C1 segment of cervical spinal cord (tissue), 14 donors: Measurements from ENCODE around the gene VCX3A.
"Not testable (repeated sequence)": the region's sequence is repeated elsewhere in the genome, so short reads cannot be mapped to it uniquely, and the experiment has no call there.

ENCODE experiments used
- DNase-seq, 14 donors: peaks; one replicate each; lab custom pipeline; 2025; lab: John Stamatoyannopoulos, UW

Gene VCX3A

GRCh38 chrX:6535018-6535417, at the start of gene VCX3A:
Gene VCX3A, minus strand, starts transcription at chrX:6535118. Its CDS starts 621 bp downstream, at chrX:6534497.
- DNase-seq = not testable (repeated sequence)

- DNase-seq = no peak
These were observed 39.8 kb upstream of the VCX3A start for GRCh38 chrX:6574762-6575161.

- no peak for DNase-seq
These were observed 33.1 kb upstream of the VCX3A start for GRCh38 chrX:6568031-6568430.

GRCh38 chrX:6558979-6559378, 24.1 kb upstream of the VCX3A start:
- no peak for DNase-seq

GRCh38 chrX:6557690-6558089, 22.8 kb upstream of the VCX3A start:
- no peak for DNase-seq

- DNase-seq = no peak
These were observed 16.1 kb upstream of the VCX3A start for GRCh38 chrX:6550999-6551398.

GRCh38 chrX:6545712-6546111, 10.8 kb upstream of the VCX3A start:
- no peak for DNase-seq

GRCh38 chrX:6526564-6527136, 8.3 kb downstream of the VCX3A start:
- no peak for DNase-seq

GRCh38 chrX:6517376-6517775, 17.5 kb downstream of the VCX3A start:
- no peak for DNase-seq

- DNase-seq = no peak
These were observed 28.5 kb downstream of the VCX3A start for GRCh38 chrX:6506444-6506843.

GRCh38 chrX:6505960-6506359, 29.0 kb downstream of the VCX3A start:
- DNase-seq = no peak

GRCh38 chrX:6500719-6501118, 34.2 kb downstream of the VCX3A start:
- no peak for DNase-seq

GRCh38 chrX:6498324-6498723, 36.6 kb downstream of the VCX3A start:
- DNase-seq = no peak
